DND-41 (cell line): ENCODE results near the gene SLC7A9.

Experiments used
- ATAC-seq: fragments of 200-7000 bp; cut with Tn5 transposase; 3 replicates; pipeline ENCODE4 v1.9.1; 2021; ENCODE audit warnings: low read depth; ENCODE audit not compliant: insufficient read depth
- DNase-seq: peaks from one replicate; pipeline ENCODE4 v3.0.0-alpha.2; 2020
- H2AFZ ChIP-seq: 2 replicates; pipeline ENCODE4 v1.6.0; 2012; ENCODE audit warnings: low read depth, low read length
- H3K27ac ChIP-seq: 2 replicates; pipeline ENCODE4 v1.5.1; 2012; ENCODE audit warnings: low read length, inconsistent platforms
- H3K27me3 ChIP-seq: fragments of 200-600 bp; sonication (generic); 2 replicates; pipeline ENCODE4 v1.6.0; 2012; ENCODE audit warnings: low read length, mild to moderate bottlenecking, inconsistent platforms; ENCODE audit not compliant: insufficient read depth, poor library complexity
- H3K36me3 ChIP-seq: 2 replicates; pipeline ENCODE4 v1.5.1; 2012; ENCODE audit warnings: low read length, inconsistent platforms; ENCODE audit not compliant: insufficient read depth
- H3K4me1 ChIP-seq: 2 replicates; pipeline ENCODE4 v1.5.1; 2012; ENCODE audit warnings: mild to moderate bottlenecking, low read length; ENCODE audit not compliant: insufficient read depth
- H3K4me2 ChIP-seq: 2 replicates; pipeline ENCODE4 v1.6.0; 2012; ENCODE audit warnings: mild to moderate bottlenecking, moderate library complexity, low read length, inconsistent platforms; ENCODE audit not compliant: insufficient read depth
- H3K4me3 ChIP-seq, 2 experiments: fragments of 200-600 bp in 1 of 2; shearing (Covaris generic) in 1 of 2; 2 replicates each; pipeline ENCODE4 v1.5.1; 2012 to 2016; ENCODE audit warnings: inconsistent platforms in 2 of 2, low read length in 2 of 2, mild to moderate bottlenecking in 2 of 2, low read depth in 1 of 2, moderate library complexity in 1 of 2
- H3K79me2 ChIP-seq: 2 replicates; pipeline ENCODE4 v1.6.0; 2012; ENCODE audit warnings: low read length, inconsistent platforms; ENCODE audit not compliant: insufficient read depth
- H3K9ac ChIP-seq: 2 replicates; pipeline ENCODE4 v1.6.0; 2012; ENCODE audit warnings: low read depth, mild to moderate bottlenecking, inconsistent platforms, low read length, moderate library complexity
- H3K9me3 ChIP-seq: 2 replicates; pipeline ENCODE4 v1.5.1; 2012; ENCODE audit warnings: low read length, moderate library complexity, mild to moderate bottlenecking, inconsistent platforms; ENCODE audit not compliant: insufficient read depth, severe bottlenecking
- H4K20me1 ChIP-seq: 2 replicates; pipeline ENCODE4 v1.6.0; 2012; ENCODE audit warnings: low read length; ENCODE audit not compliant: insufficient read depth
- EZH2 ChIP-seq: IDR thresholded peaks from 3 replicates; pipeline ENCODE4 v1.6.1; 2012; ENCODE audit warnings: borderline replicate concordance, low read depth, mild to moderate bottlenecking, moderate library complexity, low read length, inconsistent platforms; ENCODE audit not compliant: severe bottlenecking
- TF ChIP-seq, protein P1 (sequence below): IDR thresholded peaks from 2 replicates; pipeline ENCODE4 v1.5.1; 2012; ENCODE audit warnings: borderline replicate concordance, low read length, moderate library complexity, mild to moderate bottlenecking; ENCODE audit not compliant: poor library complexity, severe bottlenecking; ENCODE audit errors: extremely low read depth

SLC7A9 gene

DNA sequence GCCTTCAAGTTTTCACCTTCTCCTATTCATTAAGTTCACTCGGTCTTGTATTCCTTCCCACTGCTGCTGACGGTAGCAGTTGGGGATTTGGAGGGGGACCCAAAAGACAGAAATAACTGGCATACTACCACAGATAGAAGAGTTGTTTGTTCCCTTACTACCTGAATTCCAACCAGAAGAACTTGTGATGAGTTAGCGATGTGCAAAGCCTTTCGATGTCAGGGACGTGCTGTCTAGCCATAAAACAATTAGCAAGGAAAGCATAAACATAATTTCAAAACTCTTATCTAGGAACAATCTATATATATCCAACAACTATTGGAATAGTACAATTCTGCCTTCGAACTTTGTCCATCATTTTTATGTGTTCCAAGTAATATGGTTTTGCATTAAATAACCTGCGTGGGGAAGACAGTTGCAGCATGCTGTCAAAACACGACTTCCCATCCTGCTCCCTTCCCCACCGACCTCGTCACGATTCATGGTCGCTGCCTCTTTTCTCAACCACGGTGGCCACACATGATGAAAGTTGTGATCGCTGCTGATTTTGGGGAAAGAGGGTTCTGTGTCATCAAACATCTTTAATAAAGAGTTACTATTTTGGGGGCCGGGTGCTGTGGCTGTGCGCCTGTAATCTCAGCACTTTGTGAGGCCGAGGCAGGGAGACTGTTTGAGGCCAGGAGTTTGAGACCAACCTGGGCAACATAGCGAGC lies 3.8 kb upstream of the SLC7A9 start:
- Histone ChIP-seq H2AFZ (no peak overlapping the region), H3K27ac (no peak overlapping the region), H3K9ac (no peak overlapping the region), H4K20me1 (no peaks in the 10 kb centered on the region), H3K36me3 (peaks cover 3% of the 10 kb centered on the region; the same call in 1 of the 2 replicates), H3K79me2 (no peaks in the 10 kb centered on the region), H3K4me1 (no peaks in the 10 kb centered on the region), H3K27me3 (no peaks in the 10 kb centered on the region), H3K9me3 (no peaks in the 10 kb centered on the region), H3K4me3 (no peak overlapping the region), H3K4me2 (no peak overlapping the region)
- ATAC-seq, result no peak
- DNase-seq, result no peak
- TF ChIP-seq EZH2, result no peak
- TF ChIP-seq, protein P1, sequence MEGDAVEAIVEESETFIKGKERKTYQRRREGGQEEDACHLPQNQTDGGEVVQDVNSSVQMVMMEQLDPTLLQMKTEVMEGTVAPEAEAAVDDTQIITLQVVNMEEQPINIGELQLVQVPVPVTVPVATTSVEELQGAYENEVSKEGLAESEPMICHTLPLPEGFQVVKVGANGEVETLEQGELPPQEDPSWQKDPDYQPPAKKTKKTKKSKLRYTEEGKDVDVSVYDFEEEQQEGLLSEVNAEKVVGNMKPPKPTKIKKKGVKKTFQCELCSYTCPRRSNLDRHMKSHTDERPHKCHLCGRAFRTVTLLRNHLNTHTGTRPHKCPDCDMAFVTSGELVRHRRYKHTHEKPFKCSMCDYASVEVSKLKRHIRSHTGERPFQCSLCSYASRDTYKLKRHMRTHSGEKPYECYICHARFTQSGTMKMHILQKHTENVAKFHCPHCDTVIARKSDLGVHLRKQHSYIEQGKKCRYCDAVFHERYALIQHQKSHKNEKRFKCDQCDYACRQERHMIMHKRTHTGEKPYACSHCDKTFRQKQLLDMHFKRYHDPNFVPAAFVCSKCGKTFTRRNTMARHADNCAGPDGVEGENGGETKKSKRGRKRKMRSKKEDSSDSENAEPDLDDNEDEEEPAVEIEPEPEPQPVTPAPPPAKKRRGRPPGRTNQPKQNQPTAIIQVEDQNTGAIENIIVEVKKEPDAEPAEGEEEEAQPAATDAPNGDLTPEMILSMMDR, result no peak

DNA sequence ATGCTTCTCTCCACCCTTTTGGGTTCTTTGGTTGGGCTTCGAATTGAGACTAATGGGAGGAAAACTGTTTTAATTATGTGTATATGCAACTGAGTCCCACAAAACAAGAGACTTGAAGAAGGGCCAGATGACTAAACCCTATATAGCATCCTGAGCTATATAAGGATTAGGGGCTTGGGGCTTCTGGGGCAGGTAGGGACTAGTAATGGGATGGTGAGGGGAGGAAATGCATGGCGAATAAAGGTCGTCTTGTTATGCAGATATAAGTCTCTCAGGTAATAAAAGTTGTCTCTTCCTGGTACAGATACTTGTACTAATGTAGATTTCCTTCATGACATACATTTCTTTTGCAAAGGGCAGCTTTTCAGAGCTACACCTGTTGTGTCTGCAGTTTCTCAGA lies 2.8 kb upstream of the SLC7A9 start:
- Histone ChIP-seq H4K20me1 (no peaks in the 10 kb centered on the region), H2AFZ (no peak overlapping the region), H3K79me2 (no peaks in the 10 kb centered on the region), H3K27me3 (no peaks in the 10 kb centered on the region), H3K4me2 (no peak overlapping the region), H3K36me3 (peaks cover 2% of the 10 kb centered on the region; the same call in 1 of the 2 replicates), H3K9me3 (no peaks in the 10 kb centered on the region), H3K9ac (no peak overlapping the region), H3K4me3 (no peak overlapping the region), H3K27ac (no peak overlapping the region), H3K4me1 (no peaks in the 10 kb centered on the region)
- no peak for DNase-seq
- ATAC-seq, result no peak
- no peak for TF ChIP-seq EZH2
- TF ChIP-seq, protein P1, result no peak

- no peak for DNase-seq
- no peaks in the 10 kb centered on the region for H3K4me1 ChIP-seq
- no peak overlapping the region for H3K4me3 ChIP-seq
- TF ChIP-seq EZH2, result no peak
- TF ChIP-seq, protein P1, result no peak
- H3K27ac ChIP-seq, result no peak overlapping the region
- H3K9me3 ChIP-seq, result no peaks in the 10 kb centered on the region
- H2AFZ ChIP-seq, result no peak overlapping the region
- no peak overlapping the region for H3K9ac ChIP-seq
- no peaks in the 10 kb centered on the region for H3K36me3 ChIP-seq
- no peak overlapping the region for H3K4me2 ChIP-seq
- ATAC-seq, result no peak
- H4K20me1 ChIP-seq, result no peaks in the 10 kb centered on the region
- H3K79me2 ChIP-seq, result no peaks in the 10 kb centered on the region
- no peaks in the 10 kb centered on the region for H3K27me3 ChIP-seq
Observed at GRCh38 chr19:32870981-32871451, 1.4 kb upstream of the SLC7A9 start.
